Coronary artery (tissue), 2 donors: ENCODE results near the gene KIFBP.
"Not testable (repeated sequence)": the region's sequence is repeated elsewhere in the genome, so short reads cannot be mapped to it uniquely, and the experiment has no call there.

Experiments used
- DNase-seq: peaks from one replicate; pipeline ENCODE4 v3.0.0-alpha.2; 2017; ENCODE audit warnings: low spot score
- H3K27ac ChIP-seq, 2 donors: fragments of 200-600 bp; sonication (generic); one replicate each; pipeline ENCODE4 v1.5.1; 2016 to 2019
- H3K4me3 ChIP-seq: fragments of 200-600 bp; sonication (generic); 2 replicates; pipeline ENCODE4 v1.5.1; 2016; ENCODE audit warnings: mild to moderate bottlenecking, moderate library complexity
- TF ChIP-seq, protein P1 (sequence below): fragments of 200-600 bp; sonication (generic); IDR thresholded peaks from one replicate; pipeline ENCODE4 v1.5.1; 2019; ENCODE audit warnings: antibody characterized with exemption

KIFBP gene

DNA sequence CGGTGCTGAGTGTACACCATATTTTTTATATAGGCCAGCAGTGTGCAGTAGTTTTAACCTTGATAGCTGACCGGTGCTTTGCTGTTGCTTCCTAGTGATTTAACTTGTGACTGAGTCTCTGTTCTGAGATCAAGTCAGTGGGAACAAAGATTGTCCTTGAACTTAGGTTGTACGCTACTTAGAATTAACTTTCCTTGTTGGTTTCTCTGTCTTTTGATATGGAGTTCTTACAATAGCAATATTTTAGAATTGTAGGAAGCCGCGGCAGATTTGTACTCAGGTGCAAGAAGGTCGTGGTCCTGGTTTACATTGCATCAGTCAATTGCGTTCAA, 31.4 kb upstream of the KIFBP start:
- H3K27ac ChIP-seq, result peak overlapping the region; percentile 57 to 97
- no peak for DNase-seq
- TF ChIP-seq, protein P1, sequence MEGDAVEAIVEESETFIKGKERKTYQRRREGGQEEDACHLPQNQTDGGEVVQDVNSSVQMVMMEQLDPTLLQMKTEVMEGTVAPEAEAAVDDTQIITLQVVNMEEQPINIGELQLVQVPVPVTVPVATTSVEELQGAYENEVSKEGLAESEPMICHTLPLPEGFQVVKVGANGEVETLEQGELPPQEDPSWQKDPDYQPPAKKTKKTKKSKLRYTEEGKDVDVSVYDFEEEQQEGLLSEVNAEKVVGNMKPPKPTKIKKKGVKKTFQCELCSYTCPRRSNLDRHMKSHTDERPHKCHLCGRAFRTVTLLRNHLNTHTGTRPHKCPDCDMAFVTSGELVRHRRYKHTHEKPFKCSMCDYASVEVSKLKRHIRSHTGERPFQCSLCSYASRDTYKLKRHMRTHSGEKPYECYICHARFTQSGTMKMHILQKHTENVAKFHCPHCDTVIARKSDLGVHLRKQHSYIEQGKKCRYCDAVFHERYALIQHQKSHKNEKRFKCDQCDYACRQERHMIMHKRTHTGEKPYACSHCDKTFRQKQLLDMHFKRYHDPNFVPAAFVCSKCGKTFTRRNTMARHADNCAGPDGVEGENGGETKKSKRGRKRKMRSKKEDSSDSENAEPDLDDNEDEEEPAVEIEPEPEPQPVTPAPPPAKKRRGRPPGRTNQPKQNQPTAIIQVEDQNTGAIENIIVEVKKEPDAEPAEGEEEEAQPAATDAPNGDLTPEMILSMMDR, result no peak
- peak overlapping the region; percentile 99 for H3K4me3 ChIP-seq

DNA sequence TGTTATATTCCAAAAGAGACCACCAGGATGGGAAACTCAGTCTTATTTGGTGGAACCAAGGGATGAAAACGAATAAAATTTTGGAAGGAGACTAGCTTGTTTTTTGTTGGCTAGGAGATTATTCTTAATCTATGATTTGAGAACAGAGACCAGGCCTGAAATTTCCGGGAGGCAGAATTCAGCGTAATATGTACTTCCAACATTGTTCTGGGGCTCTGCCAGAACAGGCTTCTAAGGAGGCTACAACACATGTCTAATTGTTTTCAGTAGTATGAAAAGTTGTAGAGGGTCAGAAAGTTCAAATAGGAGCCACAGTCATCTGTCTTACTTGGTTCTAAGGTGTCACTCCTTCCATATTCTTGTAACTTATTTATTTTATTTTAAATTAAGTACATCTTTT, 30.9 kb upstream of the KIFBP start:
- no peak overlapping the region for H3K27ac ChIP-seq
- peak overlapping the region; percentile 99 for H3K4me3 ChIP-seq
- TF ChIP-seq, protein P1, result no peak

DNA sequence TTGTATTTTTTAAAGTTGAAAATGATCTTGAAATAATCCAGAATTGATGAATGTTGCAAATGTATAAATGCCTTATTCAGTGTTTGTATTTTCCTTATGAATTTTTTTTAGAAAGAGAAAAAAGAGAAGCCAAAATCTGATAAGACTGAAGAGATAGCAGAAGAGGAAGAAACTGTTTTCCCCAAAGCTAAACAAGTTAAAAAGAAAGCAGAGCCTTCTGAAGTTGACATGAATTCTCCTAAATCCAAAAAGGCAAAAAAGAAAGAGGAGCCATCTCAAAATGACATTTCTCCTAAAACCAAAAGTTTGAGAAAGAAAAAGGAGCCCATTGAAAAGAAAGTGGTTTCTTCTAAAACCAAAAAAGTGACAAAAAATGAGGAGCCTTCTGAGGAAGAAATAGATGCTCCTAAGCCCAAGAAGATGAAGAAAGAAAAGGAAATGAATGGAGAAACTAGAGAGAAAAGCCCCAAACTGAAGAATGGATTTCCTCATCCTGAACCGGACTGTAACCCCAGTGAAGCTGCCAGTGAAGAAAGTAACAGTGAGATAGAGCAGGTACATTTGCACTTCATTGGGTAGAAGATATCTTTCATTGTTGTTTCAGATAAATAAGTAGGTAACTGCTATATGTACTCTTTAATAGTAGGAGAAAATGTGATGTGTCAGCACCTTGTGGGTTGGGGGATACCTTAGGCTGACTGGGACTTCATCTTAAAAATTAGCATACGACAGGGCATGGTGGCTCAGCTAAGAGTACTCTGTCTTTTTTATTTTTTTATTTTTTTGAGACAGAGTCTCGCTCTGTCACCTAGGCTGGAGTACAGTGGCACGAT, 28.7 kb upstream of the KIFBP start:
- Histone ChIP-seq H3K27ac (no peak overlapping the region), H3K4me3 (no peak overlapping the region)
- no peak for DNase-seq
- TF ChIP-seq, protein P1, result no peak

More for the DNA sequence above, 30.9 kb upstream of the KIFBP start:
- no peak for DNase-seq

DNA sequence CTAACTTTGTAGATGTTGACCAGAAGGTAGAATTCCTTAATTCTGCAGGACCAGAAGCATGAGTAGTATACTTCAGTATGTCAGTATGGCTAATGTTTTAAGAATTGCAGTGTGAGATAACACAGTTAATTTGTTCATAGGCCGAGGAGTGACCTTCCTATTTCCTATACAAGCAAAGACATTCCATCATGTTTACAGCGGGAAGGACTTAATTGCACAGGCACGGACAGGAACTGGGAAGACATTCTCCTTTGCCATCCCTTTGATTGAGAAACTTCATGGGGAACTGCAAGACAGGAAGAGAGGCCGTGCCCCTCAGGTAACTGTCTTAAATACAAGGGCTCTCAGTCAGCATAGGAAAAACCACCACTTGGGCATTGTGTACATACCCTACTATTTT, 25.5 kb upstream of the KIFBP start:
- no peak overlapping the region for H3K4me3 ChIP-seq
- no peak overlapping the region for H3K27ac ChIP-seq

DNA sequence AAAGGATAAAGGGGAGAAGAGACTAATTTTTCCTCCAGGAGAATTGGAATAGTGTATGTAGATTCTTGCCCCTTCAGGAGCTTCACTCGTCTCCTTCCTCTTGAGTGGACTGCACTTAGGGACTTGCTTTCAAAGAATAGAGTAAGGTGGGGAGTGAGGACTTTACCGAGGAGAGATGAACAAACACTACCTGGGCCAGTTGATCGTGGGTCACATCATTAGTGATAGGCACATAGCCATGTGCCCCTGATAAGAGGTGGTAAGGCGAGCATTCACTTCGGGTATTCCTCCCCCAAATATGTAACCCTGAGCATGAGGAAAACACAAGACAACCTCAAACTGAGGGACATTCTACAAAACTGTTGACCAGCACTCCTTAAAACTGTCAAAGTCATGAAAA, 14.6 kb upstream of the KIFBP start:
- no peak overlapping the region for H3K4me3 ChIP-seq
- TF ChIP-seq, protein P1, result no peak
- H3K27ac ChIP-seq, result no peak overlapping the region
- no peak for DNase-seq

More for the DNA sequence above, 25.5 kb upstream of the KIFBP start:
- TF ChIP-seq, protein P1, result no peak
- DNase-seq, result no peak

DNA sequence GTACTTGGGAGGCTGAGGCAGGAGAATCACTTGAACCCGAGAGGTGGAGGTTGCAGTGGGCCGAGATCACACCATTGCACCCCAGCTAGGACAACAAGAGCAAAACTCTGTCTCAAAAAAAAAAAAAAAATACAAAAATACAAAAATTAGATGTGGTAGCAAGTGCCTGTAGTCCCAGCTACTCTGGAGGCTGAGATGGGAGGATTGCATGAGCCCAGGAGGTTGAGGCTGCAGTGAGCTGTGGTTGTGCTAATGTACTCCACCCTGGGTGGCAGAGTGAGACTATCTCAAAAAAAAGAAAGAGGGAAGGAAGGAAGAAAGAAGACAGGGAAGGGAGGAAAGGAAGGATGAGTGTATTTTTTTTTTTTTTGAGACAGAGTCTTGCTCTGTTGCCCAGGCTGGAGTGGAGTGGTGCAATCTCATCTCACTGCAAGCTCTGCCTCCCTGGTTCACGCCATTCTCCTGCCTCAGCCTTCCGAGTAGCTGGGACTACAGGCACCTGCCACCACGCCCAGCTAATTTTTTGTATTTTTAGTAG, 12.6 kb upstream of the KIFBP start:
- DNase-seq, H3K27ac ChIP-seq, H3K4me3 ChIP-seq: not testable (repeated sequence)

DNA sequence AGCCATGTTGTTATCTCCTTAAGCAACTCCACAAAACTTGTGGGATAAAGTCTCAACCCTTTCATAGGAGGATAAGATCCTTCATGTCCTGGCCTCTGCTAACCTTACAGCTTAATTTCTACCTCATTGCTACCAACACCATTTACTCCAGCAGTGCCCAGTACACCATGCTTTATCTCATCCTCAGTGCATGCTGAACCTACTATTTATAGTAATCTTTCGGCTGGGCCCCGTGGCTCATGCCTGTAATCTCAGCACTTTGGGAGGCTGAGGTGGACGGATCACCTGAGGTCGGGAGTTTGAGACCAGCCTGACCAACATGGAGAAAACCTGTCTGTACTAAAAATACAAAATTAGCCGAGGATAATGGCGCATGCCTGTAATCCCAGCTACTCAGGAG, 8.9 kb upstream of the KIFBP start:
- not testable (repeated sequence) for H3K27ac ChIP-seq, H3K4me3 ChIP-seq, DNase-seq

DNA sequence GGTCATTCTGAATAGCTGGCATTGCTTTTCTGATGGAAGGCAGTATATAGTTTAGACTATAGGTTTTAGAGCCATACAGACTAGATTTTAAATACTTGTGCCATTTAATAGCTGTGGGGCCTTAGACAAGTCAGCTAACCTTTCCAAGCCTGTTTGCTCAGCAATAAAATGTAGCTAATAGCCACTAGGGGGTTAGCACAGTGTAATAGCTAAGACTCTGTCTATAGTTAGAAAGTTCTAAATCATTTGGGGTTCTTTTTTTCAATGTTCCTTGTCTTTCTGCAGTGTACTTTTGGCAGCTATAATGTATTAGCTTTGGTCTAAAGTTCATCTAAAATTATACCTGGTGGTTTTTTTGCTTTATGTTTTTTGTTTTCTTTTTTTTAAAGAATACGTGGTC, 7.5 kb upstream of the KIFBP start:
- TF ChIP-seq, protein P1, result no peak
- Histone ChIP-seq H3K27ac (no peak overlapping the region), H3K4me3 (no peak overlapping the region)
- no peak for DNase-seq
